HAP-1 (cell line): ENCODE measurements around the gene ERGIC1.

Source experiments
- DNase-seq, 2 experiments: peaks; one replicate each; pipeline ENCODE4 v3.0.0-alpha.2; 2016 to 2020; ENCODE audit warnings: low spot score in 2 of 2
- H3K27me3 ChIP-seq: fragments of 250-450 bp; sonication (Bioruptor Pico); 2 replicates; pipeline ENCODE4 v1.5.1; 2020; ENCODE audit warnings: low read depth, mild to moderate bottlenecking, moderate library complexity
- H3K36me3 ChIP-seq: fragments of 250-450 bp; sonication (Bioruptor Pico); replicated peaks from 2 replicates; pipeline ENCODE4 v1.5.1; 2020; ENCODE audit warnings: mild to moderate bottlenecking
- H3K4me1 ChIP-seq: fragments of 250-450 bp; sonication (Bioruptor Pico); 2 replicates; pipeline ENCODE4 v1.5.1; 2020; ENCODE audit warnings: mild to moderate bottlenecking
- H3K4me3 ChIP-seq: fragments of 250-450 bp; sonication (Bioruptor Pico); 2 replicates; pipeline ENCODE4 v1.5.1; 2020; ENCODE audit warnings: mild to moderate bottlenecking, moderate library complexity
- H3K9me3 ChIP-seq: fragments of 250-450 bp; sonication (Bioruptor Pico); 2 replicates; pipeline ENCODE4 v1.5.1; 2020; ENCODE audit warnings: mild to moderate bottlenecking, moderate library complexity
- in situ Hi-C: fragments of 300-500 bp; cut with MboI; formaldehyde crosslinking; loops from 3 replicates; pipeline ENCODE4 v1.14.3; 2020; ENCODE audit warnings: low sequenced_read_pairs, inconsistent platforms, mixed read lengths

The ERGIC1 gene

GRCh38 chr5:172899436-172899835 is 65.4 kb downstream of the ERGIC1 start:
- no peak overlapping the region for H3K4me3 ChIP-seq
- in situ Hi-C loops, result no loop called here
- DNase-seq, result no peak
- H3K9me3 ChIP-seq, result no peaks in the 10 kb centered on the region
- no peaks in the 10 kb centered on the region; the same call in 1 of the 2 replicates for H3K36me3 ChIP-seq
- H3K27me3 ChIP-seq, result no peaks in the 10 kb centered on the region
- no peaks in the 10 kb centered on the region for H3K4me1 ChIP-seq

GRCh38 chr5:172901012-172901780 is 67.1 kb downstream of the ERGIC1 start:
- Histone ChIP-seq H3K4me1 (no peaks in the 10 kb centered on the region), H3K36me3 (no peaks in the 10 kb centered on the region; the same call in 1 of the 2 replicates), H3K4me3 (no peak overlapping the region), H3K27me3 (no peaks in the 10 kb centered on the region), H3K9me3 (no peaks in the 10 kb centered on the region)
- in situ Hi-C loops, result no loop called here
- DNase-seq, result no peak

GRCh38 chr5:172901788-172902496 is 67.9 kb downstream of the ERGIC1 start:
- DNase-seq, result no peak
- no peaks in the 10 kb centered on the region for H3K9me3 ChIP-seq
- no peaks in the 10 kb centered on the region for H3K4me1 ChIP-seq
- no peak overlapping the region for H3K4me3 ChIP-seq
- H3K36me3 ChIP-seq, result no peaks in the 10 kb centered on the region
- no peaks in the 10 kb centered on the region for H3K27me3 ChIP-seq
- in situ Hi-C loops, result no loop called here

- H3K27me3 ChIP-seq, result no peaks in the 10 kb centered on the region
- H3K36me3 ChIP-seq, result no peaks in the 10 kb centered on the region
- H3K4me3 ChIP-seq, result no peak overlapping the region
- no peaks in the 10 kb centered on the region for H3K4me1 ChIP-seq
- no peaks in the 10 kb centered on the region for H3K9me3 ChIP-seq
- DNase-seq, result peak in 1 of 2 experiments; percentile 71
- in situ Hi-C loops, result no loop called here
These were observed 68.7 kb downstream of the ERGIC1 start for GRCh38 chr5:172902497-172903472.

GRCh38 chr5:172903790-172904189 is 69.7 kb downstream of the ERGIC1 start:
- Histone ChIP-seq H3K4me1 (no peaks in the 10 kb centered on the region), H3K4me3 (no peak overlapping the region), H3K27me3 (no peaks in the 10 kb centered on the region), H3K36me3 (no peaks in the 10 kb centered on the region), H3K9me3 (no peaks in the 10 kb centered on the region)
- in situ Hi-C loops, result no loop called here
- DNase-seq, result peak in 1 of 2 experiments; percentile 25

- Histone ChIP-seq H3K4me3 (no peak overlapping the region), H3K36me3 (no peaks in the 10 kb centered on the region), H3K4me1 (no peaks in the 10 kb centered on the region), H3K27me3 (no peaks in the 10 kb centered on the region), H3K9me3 (no peaks in the 10 kb centered on the region)
- DNase-seq, result no peak
- in situ Hi-C loops, result no loop called here
These were observed 70.2 kb downstream of the ERGIC1 start for GRCh38 chr5:172904312-172904642.

- Histone ChIP-seq H3K27me3 (no peaks in the 10 kb centered on the region), H3K4me3 (no peak overlapping the region), H3K4me1 (no peaks in the 10 kb centered on the region), H3K9me3 (no peaks in the 10 kb centered on the region), H3K36me3 (no peaks in the 10 kb centered on the region)
- no peak for DNase-seq
- in situ Hi-C loops, result no loop called here
These were observed 70.7 kb downstream of the ERGIC1 start for GRCh38 chr5:172904643-172905345.

- Histone ChIP-seq H3K36me3 (no peaks in the 10 kb centered on the region), H3K4me3 (no peak overlapping the region), H3K4me1 (no peaks in the 10 kb centered on the region), H3K27me3 (no peaks in the 10 kb centered on the region), H3K9me3 (no peaks in the 10 kb centered on the region)
- in situ Hi-C loops, result no loop called here
- DNase-seq, result no peak
These were observed 71.5 kb downstream of the ERGIC1 start for GRCh38 chr5:172905346-172906140.

GRCh38 chr5:172906436-172906835 is 72.4 kb downstream of the ERGIC1 start:
- Histone ChIP-seq H3K4me1 (no peaks in the 10 kb centered on the region), H3K4me3 (no peak overlapping the region), H3K9me3 (no peaks in the 10 kb centered on the region), H3K27me3 (no peaks in the 10 kb centered on the region), H3K36me3 (peaks cover 7% of the 10 kb centered on the region; the same call in 1 of the 2 replicates)
- DNase-seq, result no peak
- in situ Hi-C loops, result no loop called here

- Histone ChIP-seq H3K27me3 (no peaks in the 10 kb centered on the region), H3K9me3 (no peaks in the 10 kb centered on the region), H3K4me1 (no peaks in the 10 kb centered on the region), H3K36me3 (peaks cover 8% of the 10 kb centered on the region; the same call in 1 of the 2 replicates), H3K4me3 (no peak overlapping the region)
- in situ Hi-C loops, result no loop called here
- DNase-seq, result no peak
These were observed 72.8 kb downstream of the ERGIC1 start for GRCh38 chr5:172906888-172907287.

GRCh38 chr5:172907657-172908056 is 73.6 kb downstream of the ERGIC1 start:
- H3K4me1 ChIP-seq, result no peaks in the 10 kb centered on the region

GRCh38 chr5:172908662-172909061 is 74.6 kb downstream of the ERGIC1 start:
- DNase-seq, result no peak
- Histone ChIP-seq H3K9me3 (no peaks in the 10 kb centered on the region), H3K36me3 (peaks cover 12% of the 10 kb centered on the region), H3K4me3 (no peak overlapping the region), H3K27me3 (no peaks in the 10 kb centered on the region), H3K4me1 (no peaks in the 10 kb centered on the region)
- in situ Hi-C loops, result no loop called here

More at GRCh38 chr5:172907657-172908056, 73.6 kb downstream of the ERGIC1 start:
- Histone ChIP-seq H3K9me3 (no peaks in the 10 kb centered on the region), H3K36me3 (peaks cover 8% of the 10 kb centered on the region; the same call in 1 of the 2 replicates), H3K27me3 (no peaks in the 10 kb centered on the region), H3K4me3 (no peak overlapping the region)
- no peak for DNase-seq
- in situ Hi-C loops, result no loop called here
